Activated CD8-positive, alpha-beta T cell treated with anti-CD3 and anti-CD28 coated beads for 36 hours (primary cell): Measurements from ENCODE around the gene GRN. TPM values are rescaled to one million over a fixed set of nuclear protein-coding genes. Genes with fewer than 3 reads are reported as not detected.
"Not testable (repeated sequence)": the region's sequence is repeated elsewhere in the genome, so short reads cannot be mapped to it uniquely, and the experiment has no call there.

Experiments
- ATAC-seq: fragments of 200-7000 bp; cut with Tn5 transposase; one replicate; pipeline ENCODE4 v1.10.0; 2021; ENCODE audit warnings: mild to moderate bottlenecking, moderate library complexity
- CTCF ChIA-PET: fragments of 350-600 bp; sonication (Branson Sonifier 250); formaldehyde crosslinking; loops from one replicate; lab custom pipeline; 2021; ENCODE audit warnings: antibody characterized with exemption; lab: Charles Lee
- POLR2A ChIA-PET: fragments of 350-600 bp; sonication (Branson Sonifier 250); formaldehyde crosslinking; loops from one replicate; lab custom pipeline; 2021; ENCODE audit warnings: antibody characterized with exemption; lab: Charles Lee
- DNase-seq: peaks from one replicate; pipeline ENCODE4 v3.0.0-alpha.2; 2020
- H3K27ac Mint-ChIP-seq: one replicate; pipeline ENCODE4 v1.8.0; 2021; ENCODE audit warnings: mild to moderate bottlenecking, mixed read lengths
- H3K27me3 Mint-ChIP-seq: one replicate; pipeline ENCODE4 v1.8.0; 2021; ENCODE audit warnings: mixed read lengths
- H3K36me3 Mint-ChIP-seq: one replicate; pipeline ENCODE4 v1.8.0; 2021; ENCODE audit warnings: low read depth, mixed read lengths
- H3K4me1 Mint-ChIP-seq: one replicate; pipeline ENCODE4 v1.8.0; 2021; ENCODE audit warnings: low read depth, mixed read lengths
- H3K4me3 Mint-ChIP-seq: one replicate; pipeline ENCODE4 v1.8.0; 2021; ENCODE audit warnings: mild to moderate bottlenecking, moderate library complexity, mixed read lengths
- H3K9me3 Mint-ChIP-seq: one replicate; pipeline ENCODE4 v1.8.0; 2021; ENCODE audit warnings: mixed read lengths
- CTCF ChIP-seq: fragments of 200-600 bp; IDR thresholded peaks from one replicate; pipeline ENCODE4 v1.8.0; 2022; ENCODE audit warnings: antibody characterized with exemption, mild to moderate bottlenecking
- intact Hi-C: fragments of 100-400 bp; cut with micrococcal nuclease; formaldehyde crosslinking; loops from one replicate; pipeline ENCODE4 v1.10.0; 2022
- total RNA-seq, 2 experiments: library from RNA; stranded (reverse); gene quantifications; one replicate each; pipeline ENCODE4 v1.2.3, GENCODE V29; 2021

Gene GRN
- total RNA-seq, 2 experiments from 2014 or later, result 34.8 to 35.5 TPM

GRCh38 chr17:44367231-44367979 is 22.3 kb downstream of the GRN start:
- intact Hi-C loops, result no loop called here
- POLR2A ChIA-PET, result no interaction called here
- DNase-seq (no peak), ATAC-seq (no peak)
- no peak for TF ChIP-seq CTCF
- Mint-ChIP-seq H3K27me3 (peaks cover 18% of the 10 kb centered on the region), H3K36me3 (no peaks in the 10 kb centered on the region), H3K4me1 (peaks cover 2% of the 10 kb centered on the region), H3K27ac (no peak overlapping the region), H3K9me3 (no peaks in the 10 kb centered on the region), H3K4me3 (no peak overlapping the region)
- CTCF ChIA-PET, result interaction anchor here (0.8 to 2.9 kb wide), 3 partner anchors 9 to 12 kb away, joined by 3 to 13 read pairs (median 6); no protein-coding TSS in a partner anchor

GRCh38 chr17:44368391-44369243 is 23.5 kb downstream of the GRN start:
- H3K36me3 Mint-ChIP-seq, H3K4me1 Mint-ChIP-seq, ATAC-seq, H3K4me3 Mint-ChIP-seq, H3K9me3 Mint-ChIP-seq, POLR2A ChIA-PET, intact Hi-C loops, DNase-seq, H3K27ac Mint-ChIP-seq: not testable (repeated sequence)
- CTCF ChIA-PET, result interaction anchor here (1.8 to 2.9 kb wide), 2 partner anchors 8 to 14 kb away, joined by 6 to 13 read pairs; no protein-coding TSS in a partner anchor
- peaks cover 20% of the 10 kb centered on the region for H3K27me3 Mint-ChIP-seq

- POLR2A ChIA-PET, ATAC-seq, H3K9me3 Mint-ChIP-seq, H3K36me3 Mint-ChIP-seq, intact Hi-C loops, H3K27ac Mint-ChIP-seq, H3K4me1 Mint-ChIP-seq: not testable (repeated sequence)
- DNase-seq, result peak; percentile 55
- Mint-ChIP-seq H3K27me3 (peaks cover 22% of the 10 kb centered on the region), H3K4me3 (peak overlapping the region; percentile 57)
- CTCF ChIA-PET, result interaction anchor here (1.1 kb wide), 1 partner anchor 14 kb away, joined by 4 read pairs; no protein-coding TSS in a partner anchor
Observed at GRCh38 chr17:44369414-44370023, 24.4 kb downstream of the GRN start.

GRCh38 chr17:44372036-44372435 is 26.9 kb downstream of the GRN start:
- intact Hi-C loops, result no loop called here
- CTCF ChIA-PET, result interaction anchor here (1.5 to 1.6 kb wide), 3 partner anchors 9 to 162 kb away, joined by 3 to 6 read pairs (median 4); partner anchors contain the start of gene FAM171A2
- Mint-ChIP-seq H3K4me1 (no peaks in the 10 kb centered on the region), H3K4me3 (no peak overlapping the region), H3K27me3 (peaks cover 13% of the 10 kb centered on the region), H3K9me3 (no peaks in the 10 kb centered on the region), H3K27ac (no peak overlapping the region), H3K36me3 (no peaks in the 10 kb centered on the region)
- no peak for TF ChIP-seq CTCF
- no peak for ATAC-seq
- no peak for DNase-seq
- POLR2A ChIA-PET, result interaction anchor here (1.5 kb wide), 1 partner anchor 10 kb away, joined by 3 read pairs; no protein-coding TSS in a partner anchor

GRCh38 chr17:44374306-44375195 is 29.4 kb downstream of the GRN start:
- Mint-ChIP-seq H3K4me3 (no peak overlapping the region), H3K9me3 (no peaks in the 10 kb centered on the region), H3K4me1 (no peaks in the 10 kb centered on the region), H3K27me3 (peaks cover 11% of the 10 kb centered on the region), H3K36me3 (no peaks in the 10 kb centered on the region), H3K27ac (no peak overlapping the region)
- POLR2A ChIA-PET, result no interaction called here
- no peak for ATAC-seq
- intact Hi-C loops, result no loop called here
- TF ChIP-seq CTCF, result no peak
- CTCF ChIA-PET, result interaction anchor here (0.6 to 5.9 kb wide), 6 partner anchors 12 to 196 kb away, joined by 3 to 39 read pairs (median 10); partner anchors contain the start of gene FAM171A2
- DNase-seq, result no peak
